OCI-LY1 (cell line): ENCODE measurements around the gene ATG7.

Source experiments
- H2AFZ ChIP-seq: fragments of 200-600 bp; sonication (generic), shearing (Covaris generic); 2 replicates; pipeline ENCODE4 v1.6.0; 2014; ENCODE audit warnings: antibody characterized with exemption, mild to moderate bottlenecking, low read length
- H3F3A ChIP-seq: fragments of 200-600 bp; sonication (generic), shearing (Covaris generic); 2 replicates; pipeline ENCODE4 v1.6.0; 2014; ENCODE audit warnings: mild to moderate bottlenecking, antibody characterized with exemption, low read length, moderate library complexity; ENCODE audit not compliant: insufficient read depth
- H3K27ac ChIP-seq: fragments of 200-600 bp; sonication (generic); 2 replicates; pipeline ENCODE4 v1.5.1; 2014; ENCODE audit warnings: low read length, mixed run types, mild to moderate bottlenecking, low read depth; ENCODE audit not compliant: poor library complexity, severe bottlenecking
- H3K27me3 ChIP-seq: fragments of 200-600 bp; sonication (generic); 2 replicates; pipeline ENCODE4 v1.6.0; 2014; ENCODE audit warnings: antibody characterized with exemption, mild to moderate bottlenecking, low read length, moderate library complexity; ENCODE audit not compliant: insufficient read depth
- H3K36me3 ChIP-seq: fragments of 200-600 bp; sonication (generic); 2 replicates; pipeline ENCODE4 v1.6.1; 2014; ENCODE audit warnings: mild to moderate bottlenecking, antibody characterized with exemption, low read length, moderate library complexity, mixed read lengths; ENCODE audit not compliant: insufficient read depth
- H3K4me1 ChIP-seq: fragments of 200-600 bp; sonication (generic); 2 replicates; pipeline ENCODE4 v1.5.1; 2014; ENCODE audit warnings: mild to moderate bottlenecking, low read length, moderate library complexity; ENCODE audit not compliant: insufficient read depth, severe bottlenecking
- H3K4me2 ChIP-seq: fragments of 200-600 bp; sonication (generic), shearing (Covaris generic); 2 replicates; pipeline ENCODE4 v1.6.1; 2014; ENCODE audit warnings: low read length
- H3K4me3 ChIP-seq: fragments of 200-600 bp; sonication (generic); 2 replicates; pipeline ENCODE4 v1.5.1; 2014; ENCODE audit warnings: low read length, low read depth, mild to moderate bottlenecking, mixed read lengths; ENCODE audit not compliant: poor library complexity, severe bottlenecking
- H3K79me2 ChIP-seq: fragments of 200-600 bp; shearing (Covaris generic); 2 replicates; pipeline ENCODE4 v1.6.1; 2016; ENCODE audit warnings: mixed run types, low read length, mixed read lengths; ENCODE audit not compliant: insufficient read depth
- H3K9ac ChIP-seq: fragments of 200-600 bp; sonication (generic), shearing (Covaris generic); 2 replicates; pipeline ENCODE4 v1.6.1; 2014; ENCODE audit warnings: mild to moderate bottlenecking, low read length, mixed read lengths
- H3K9me2 ChIP-seq: fragments of 200-600 bp; sonication (generic), shearing (Covaris generic); 2 replicates; pipeline ENCODE4 v1.6.1; 2014; ENCODE audit warnings: low read depth, mild to moderate bottlenecking, low read length, mixed read lengths
- H3K9me3 ChIP-seq: fragments of 200-600 bp; shearing (Covaris generic); 2 replicates; pipeline ENCODE4 v1.6.1; 2014; ENCODE audit warnings: low read length, mixed read lengths
- H4K20me1 ChIP-seq: fragments of 200-600 bp; sonication (generic), shearing (Covaris generic); 2 replicates; pipeline ENCODE4 v1.6.0; 2016; ENCODE audit warnings: mild to moderate bottlenecking, low read length; ENCODE audit not compliant: insufficient read depth
- EZH2 ChIP-seq: fragments of 200-600 bp; sonication (generic), shearing (Covaris generic); IDR thresholded peaks from 2 replicates; pipeline ENCODE4 v1.8.0; 2017; ENCODE audit warnings: borderline replicate concordance, mixed run types, mild to moderate bottlenecking, antibody characterized with exemption, low read length, moderate library complexity, mixed read lengths
- TF ChIP-seq, protein P1 (sequence below): fragments of 200-600 bp; sonication (generic), shearing (Covaris generic); IDR thresholded peaks from 2 replicates; pipeline ENCODE4 v1.5.1; 2017; ENCODE audit warnings: mild to moderate bottlenecking, antibody characterized with exemption, low read length, moderate library complexity, mixed read lengths

The ATG7 gene

DNA sequence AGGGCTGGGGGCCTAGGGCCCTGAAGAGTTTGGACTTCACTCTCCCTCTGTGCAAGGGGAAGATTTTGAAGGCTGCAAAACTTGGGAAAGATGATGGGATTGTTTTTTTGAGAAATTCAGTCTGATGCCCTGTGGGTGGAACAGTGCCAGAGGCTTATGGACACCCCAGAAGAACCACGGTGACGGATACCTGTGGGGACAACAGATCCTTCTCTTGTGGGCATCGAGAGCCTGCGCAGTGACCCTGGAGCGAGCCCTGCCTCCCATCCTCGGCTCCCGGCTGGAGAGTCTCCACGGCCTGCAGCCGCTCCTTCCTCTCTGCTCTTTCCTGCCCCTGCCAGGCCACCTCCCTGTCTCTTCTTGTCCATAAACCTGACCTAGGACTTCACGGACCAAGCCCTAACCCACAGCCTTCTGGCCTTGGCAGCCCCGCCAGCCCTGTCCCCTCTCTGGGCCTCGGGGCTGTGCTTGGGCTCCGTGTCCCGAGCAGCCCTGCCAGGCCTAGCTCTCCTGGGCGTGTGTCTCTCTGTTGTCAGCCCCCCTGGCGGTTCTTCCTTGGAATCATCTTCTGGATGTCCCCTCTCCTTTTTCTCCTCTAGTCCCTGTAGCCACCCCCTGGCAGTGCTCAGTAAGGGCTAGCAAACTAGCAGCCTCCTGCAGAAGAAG is 273.1 kb downstream of the ATG7 start:
- Histone ChIP-seq H3K9me3 (no peaks in the 10 kb centered on the region), H3K9me2 (no peaks in the 10 kb centered on the region), H3K27me3 (no peaks in the 10 kb centered on the region), H4K20me1 (no peaks in the 10 kb centered on the region), H3K4me1 (peaks cover 18% of the 10 kb centered on the region), H3K27ac (no peak overlapping the region), H3K4me3 (no peak overlapping the region), H3K4me2 (no peak overlapping the region), H3K79me2 (no peaks in the 10 kb centered on the region), H2AFZ (no peak overlapping the region), H3F3A (0 out of 2 replicates have a peak, but pooled peaks cover 6% of the 10 kb centered on the region), H3K36me3 (no peaks in the 10 kb centered on the region), H3K9ac (no peak overlapping the region)
- TF ChIP-seq, protein P1, sequence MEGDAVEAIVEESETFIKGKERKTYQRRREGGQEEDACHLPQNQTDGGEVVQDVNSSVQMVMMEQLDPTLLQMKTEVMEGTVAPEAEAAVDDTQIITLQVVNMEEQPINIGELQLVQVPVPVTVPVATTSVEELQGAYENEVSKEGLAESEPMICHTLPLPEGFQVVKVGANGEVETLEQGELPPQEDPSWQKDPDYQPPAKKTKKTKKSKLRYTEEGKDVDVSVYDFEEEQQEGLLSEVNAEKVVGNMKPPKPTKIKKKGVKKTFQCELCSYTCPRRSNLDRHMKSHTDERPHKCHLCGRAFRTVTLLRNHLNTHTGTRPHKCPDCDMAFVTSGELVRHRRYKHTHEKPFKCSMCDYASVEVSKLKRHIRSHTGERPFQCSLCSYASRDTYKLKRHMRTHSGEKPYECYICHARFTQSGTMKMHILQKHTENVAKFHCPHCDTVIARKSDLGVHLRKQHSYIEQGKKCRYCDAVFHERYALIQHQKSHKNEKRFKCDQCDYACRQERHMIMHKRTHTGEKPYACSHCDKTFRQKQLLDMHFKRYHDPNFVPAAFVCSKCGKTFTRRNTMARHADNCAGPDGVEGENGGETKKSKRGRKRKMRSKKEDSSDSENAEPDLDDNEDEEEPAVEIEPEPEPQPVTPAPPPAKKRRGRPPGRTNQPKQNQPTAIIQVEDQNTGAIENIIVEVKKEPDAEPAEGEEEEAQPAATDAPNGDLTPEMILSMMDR: no peak
- no peak for TF ChIP-seq EZH2

GRCh38 chr3:11546657-11547302 is 274.6 kb downstream of the ATG7 start:
- H3K4me3 ChIP-seq: no peak overlapping the region

DNA sequence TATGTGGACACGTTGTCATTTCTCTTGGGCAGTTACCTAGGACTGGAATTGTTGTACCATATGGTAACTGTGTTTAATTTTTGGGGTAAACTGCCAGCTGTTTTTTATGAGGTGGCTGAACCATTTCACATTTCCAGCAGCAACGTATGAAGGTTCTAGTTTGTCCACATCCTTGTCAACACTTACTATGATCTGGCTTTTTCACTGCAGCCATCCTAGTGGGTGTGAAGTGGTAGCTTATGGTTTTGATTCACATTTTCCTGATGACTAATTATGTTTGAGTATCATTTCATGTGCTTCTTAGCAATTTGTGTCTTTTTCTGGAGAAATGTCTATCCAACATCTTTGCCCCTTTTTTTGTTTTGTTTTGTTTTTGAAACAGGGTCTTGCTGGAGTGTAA is 275.3 kb downstream of the ATG7 start:
- H3K9ac ChIP-seq: no peak overlapping the region
- H3F3A ChIP-seq: 0 out of 2 replicates have a peak, but pooled peaks cover 6% of the 10 kb centered on the region
- H3K79me2 ChIP-seq: no peaks in the 10 kb centered on the region
- H3K27ac ChIP-seq: no peak overlapping the region
- peaks cover 27% of the 10 kb centered on the region for H3K4me1 ChIP-seq
- H3K9me3 ChIP-seq: no peaks in the 10 kb centered on the region
- H3K27me3 ChIP-seq: no peaks in the 10 kb centered on the region
- TF ChIP-seq, protein P1: no peak
- no peak for TF ChIP-seq EZH2
- no peak overlapping the region for H3K4me3 ChIP-seq
- no peaks in the 10 kb centered on the region for H4K20me1 ChIP-seq
- H3K4me2 ChIP-seq: no peak overlapping the region
- H2AFZ ChIP-seq: no peak overlapping the region
- no peaks in the 10 kb centered on the region for H3K9me2 ChIP-seq
- peaks cover 6% of the 10 kb centered on the region; the same call in 1 of the 2 replicates for H3K36me3 ChIP-seq

More at GRCh38 chr3:11546657-11547302, 274.6 kb downstream of the ATG7 start:
- Histone ChIP-seq H4K20me1 (no peaks in the 10 kb centered on the region), H3K36me3 (no peaks in the 10 kb centered on the region), H2AFZ (no peak overlapping the region), H3K79me2 (no peaks in the 10 kb centered on the region), H3F3A (0 out of 2 replicates have a peak, but pooled peaks cover 6% of the 10 kb centered on the region), H3K9me2 (no peaks in the 10 kb centered on the region), H3K4me1 (peaks cover 27% of the 10 kb centered on the region), H3K27me3 (no peaks in the 10 kb centered on the region), H3K4me2 (no peak overlapping the region), H3K9ac (no peak overlapping the region), H3K9me3 (no peaks in the 10 kb centered on the region), H3K27ac (no peak overlapping the region)
- TF ChIP-seq, protein P1: no peak
- TF ChIP-seq EZH2: no peak
